ENCODE data around the gene SAMD11.
A peak's percentile ranks its signal among the peaks of the same experiment; 100 is the strongest.

The SAMD11 gene

DNA sequence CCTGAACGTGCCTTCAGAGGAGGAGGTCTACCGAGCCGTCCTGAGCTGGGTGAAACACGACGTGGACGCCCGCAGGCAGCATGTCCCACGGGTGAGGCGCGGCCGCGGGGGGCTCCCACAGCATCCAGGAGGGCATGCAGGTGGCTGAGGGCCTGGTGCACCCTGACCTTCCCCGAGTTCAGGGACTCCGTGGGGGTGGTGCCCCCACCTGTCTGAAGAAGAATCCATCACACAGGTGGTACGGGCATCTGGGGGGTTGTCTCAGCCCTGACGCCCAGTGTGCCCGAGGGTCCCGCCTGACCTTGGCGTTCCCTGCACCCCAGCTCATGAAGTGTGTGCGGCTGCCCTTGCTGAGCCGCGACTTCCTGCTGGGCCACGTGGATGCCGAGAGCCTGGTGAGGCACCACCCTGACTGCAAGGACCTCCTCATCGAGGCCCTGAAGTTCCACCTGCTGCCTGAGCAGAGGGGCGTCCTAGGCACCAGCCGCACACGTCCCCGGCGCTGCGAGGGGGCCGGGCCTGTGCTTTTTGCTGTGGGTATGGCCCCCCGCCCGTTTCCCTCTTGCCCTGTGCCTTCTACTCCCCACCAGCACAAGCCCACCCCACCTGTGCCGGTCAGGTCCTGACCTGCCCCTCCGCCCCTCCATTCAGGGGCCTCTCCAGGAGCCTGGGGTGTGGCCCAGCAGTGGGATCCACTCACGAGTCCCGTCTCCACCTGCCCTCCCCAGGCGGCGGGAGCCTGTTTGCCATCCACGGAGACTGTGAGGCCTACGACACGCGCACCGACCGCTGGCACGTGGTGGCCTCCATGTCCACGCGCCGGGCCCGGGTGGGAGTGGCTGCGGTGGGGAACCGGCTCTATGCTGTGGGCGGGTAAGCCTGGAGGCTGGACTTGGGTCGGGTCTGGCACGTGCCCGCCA lies 38.9 kb downstream of the SAMD11 start:
- TF ChIP-seq, protein P1, sequence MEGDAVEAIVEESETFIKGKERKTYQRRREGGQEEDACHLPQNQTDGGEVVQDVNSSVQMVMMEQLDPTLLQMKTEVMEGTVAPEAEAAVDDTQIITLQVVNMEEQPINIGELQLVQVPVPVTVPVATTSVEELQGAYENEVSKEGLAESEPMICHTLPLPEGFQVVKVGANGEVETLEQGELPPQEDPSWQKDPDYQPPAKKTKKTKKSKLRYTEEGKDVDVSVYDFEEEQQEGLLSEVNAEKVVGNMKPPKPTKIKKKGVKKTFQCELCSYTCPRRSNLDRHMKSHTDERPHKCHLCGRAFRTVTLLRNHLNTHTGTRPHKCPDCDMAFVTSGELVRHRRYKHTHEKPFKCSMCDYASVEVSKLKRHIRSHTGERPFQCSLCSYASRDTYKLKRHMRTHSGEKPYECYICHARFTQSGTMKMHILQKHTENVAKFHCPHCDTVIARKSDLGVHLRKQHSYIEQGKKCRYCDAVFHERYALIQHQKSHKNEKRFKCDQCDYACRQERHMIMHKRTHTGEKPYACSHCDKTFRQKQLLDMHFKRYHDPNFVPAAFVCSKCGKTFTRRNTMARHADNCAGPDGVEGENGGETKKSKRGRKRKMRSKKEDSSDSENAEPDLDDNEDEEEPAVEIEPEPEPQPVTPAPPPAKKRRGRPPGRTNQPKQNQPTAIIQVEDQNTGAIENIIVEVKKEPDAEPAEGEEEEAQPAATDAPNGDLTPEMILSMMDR (IDR thresholded peaks at IDR 0.05; ENCODE audit: low read depth, low read length): no peak
- H3K4me3 ChIP-seq (ENCODE audit: low read depth, low read length): no peak overlapping the region

DNA sequence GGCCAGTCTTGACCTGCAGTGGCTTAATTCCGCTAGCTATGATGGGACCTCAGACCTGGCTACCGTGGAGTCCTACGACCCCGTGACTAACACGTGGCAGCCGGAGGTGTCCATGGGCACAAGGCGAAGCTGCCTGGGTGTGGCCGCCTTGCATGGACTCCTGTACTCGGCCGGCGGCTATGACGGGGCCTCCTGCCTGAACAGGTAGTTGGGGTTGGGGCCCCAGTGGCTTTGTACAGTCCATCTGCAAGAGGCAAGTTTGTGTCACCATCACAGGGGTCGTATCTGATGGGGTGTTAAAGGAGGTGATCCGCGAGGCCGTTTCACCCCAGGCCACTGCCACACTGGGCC lies 39.6 kb downstream of the SAMD11 start:
- no peak overlapping the region for H3K4me3 ChIP-seq (ENCODE audit: low read depth, low read length)
- TF ChIP-seq, protein P1 (IDR thresholded peaks at IDR 0.05; ENCODE audit: low read depth, low read length): no peak

DNA sequence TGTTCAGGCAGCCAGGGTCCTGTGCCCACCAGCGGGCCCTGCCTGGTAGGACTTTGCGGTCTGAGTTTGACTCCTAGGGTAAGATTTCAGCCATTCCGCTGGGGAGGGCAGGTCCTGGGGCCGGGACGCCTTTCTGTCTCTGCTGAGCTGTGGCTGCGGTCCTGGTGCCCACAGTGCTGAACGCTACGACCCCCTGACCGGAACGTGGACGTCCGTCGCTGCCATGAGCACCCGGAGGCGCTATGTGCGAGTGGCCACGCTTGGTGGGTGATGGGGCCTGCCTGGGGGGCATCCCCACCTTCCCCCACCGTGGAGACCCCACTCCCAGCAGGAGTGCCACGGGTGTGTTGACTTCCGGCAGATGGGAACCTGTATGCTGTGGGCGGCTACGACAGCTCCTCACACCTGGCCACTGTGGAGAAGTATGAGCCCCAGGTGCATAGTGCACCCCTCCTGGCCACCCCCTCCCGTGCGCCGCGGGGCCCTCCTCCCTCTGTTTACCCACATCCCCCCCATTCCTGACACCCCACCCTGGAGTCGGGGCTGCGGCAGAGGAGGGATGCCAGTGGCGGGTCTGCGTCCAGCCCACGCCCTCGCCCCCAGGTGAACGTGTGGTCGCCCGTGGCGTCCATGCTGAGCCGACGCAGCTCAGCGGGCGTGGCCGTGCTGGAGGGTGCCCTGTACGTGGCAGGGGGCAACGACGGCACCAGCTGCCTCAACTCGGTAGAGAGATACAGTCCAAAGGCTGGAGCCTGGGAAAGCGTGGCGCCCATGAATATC lies 40.2 kb downstream of the SAMD11 start:
- no peak overlapping the region for H3K4me3 ChIP-seq (ENCODE audit: low read depth, low read length)
- TF ChIP-seq, protein P1 (IDR thresholded peaks at IDR 0.05; ENCODE audit: low read depth, low read length): no peak

DNA sequence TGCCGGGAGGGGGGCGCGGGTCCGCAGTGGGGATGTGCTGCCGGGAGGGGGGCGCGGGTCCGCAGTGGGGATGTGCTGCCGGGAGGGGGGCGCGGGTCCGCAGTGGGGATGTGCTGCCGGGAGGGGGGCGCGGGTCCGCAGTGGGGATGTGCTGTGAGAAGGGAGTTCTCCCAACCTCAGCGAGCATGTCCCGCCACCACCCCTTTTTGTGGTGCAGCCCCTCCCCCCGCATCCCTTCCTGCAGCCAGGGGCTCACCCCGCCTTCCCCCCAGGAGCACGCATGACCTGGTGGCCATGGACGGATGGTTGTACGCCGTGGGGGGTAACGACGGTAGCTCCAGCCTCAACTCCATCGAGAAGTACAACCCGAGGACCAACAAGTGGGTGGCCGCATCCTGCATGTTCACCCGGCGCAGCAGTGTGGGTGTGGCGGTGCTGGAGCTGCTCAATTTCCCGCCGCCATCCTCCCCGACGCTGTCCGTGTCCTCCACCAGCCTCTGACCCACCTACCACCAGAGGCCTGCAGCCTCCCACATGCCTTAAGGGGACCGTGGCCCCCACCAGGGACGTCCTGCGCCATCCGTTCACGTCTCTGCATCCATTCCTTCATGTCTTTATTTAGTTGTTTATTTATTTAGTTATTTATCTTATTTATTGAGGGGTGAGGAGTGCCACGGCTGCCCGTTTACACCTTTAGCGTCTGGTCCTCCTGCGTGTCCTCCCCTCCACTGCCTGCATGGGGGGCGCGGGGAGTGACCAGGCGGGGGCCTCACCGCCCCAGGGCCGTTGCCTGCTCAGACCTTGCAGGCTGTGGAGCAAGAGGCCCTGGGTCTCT lies 41.2 kb downstream of the SAMD11 start:
- no peak overlapping the region for H3K4me3 ChIP-seq (ENCODE audit: low read depth, low read length)
- TF ChIP-seq, protein P1 (IDR thresholded peaks at IDR 0.05; ENCODE audit: low read depth, low read length): no peak

DNA sequence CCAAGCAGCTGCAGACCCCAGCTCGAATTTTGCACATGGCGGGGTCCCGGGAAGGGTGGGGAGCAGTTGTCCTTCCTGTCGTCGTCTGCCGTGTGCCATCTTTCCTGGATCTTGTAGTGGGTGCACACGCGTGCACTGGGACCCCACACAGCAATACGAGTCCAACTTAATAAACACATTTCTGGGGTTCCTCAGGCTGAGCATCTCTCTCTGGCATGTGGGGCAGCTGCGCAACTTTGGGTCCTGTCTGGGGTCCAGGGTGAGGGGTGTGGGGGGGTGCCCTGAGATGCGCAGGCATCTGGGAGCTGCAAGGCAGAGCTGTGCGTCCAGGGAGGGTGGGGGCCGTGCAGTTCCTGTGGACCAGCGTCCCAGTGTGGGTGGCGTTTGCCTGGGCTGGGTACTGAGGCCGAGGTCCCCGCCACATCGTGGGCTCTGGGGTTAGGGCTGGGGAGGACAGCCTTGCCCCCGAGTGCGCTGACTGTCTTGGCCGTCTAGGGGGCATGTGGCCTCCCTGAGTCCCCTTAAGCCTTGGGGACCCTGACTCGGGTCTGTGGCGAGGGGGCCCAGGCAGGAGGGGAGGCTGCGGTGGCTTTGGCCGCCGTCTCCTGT lies 41.9 kb downstream of the SAMD11 start:
- peak overlapping the region; percentile 61 for H3K4me3 ChIP-seq (ENCODE audit: low read depth, low read length)
- TF ChIP-seq, protein P1 (IDR thresholded peaks at IDR 0.05; ENCODE audit: low read depth, low read length): no peak

DNA sequence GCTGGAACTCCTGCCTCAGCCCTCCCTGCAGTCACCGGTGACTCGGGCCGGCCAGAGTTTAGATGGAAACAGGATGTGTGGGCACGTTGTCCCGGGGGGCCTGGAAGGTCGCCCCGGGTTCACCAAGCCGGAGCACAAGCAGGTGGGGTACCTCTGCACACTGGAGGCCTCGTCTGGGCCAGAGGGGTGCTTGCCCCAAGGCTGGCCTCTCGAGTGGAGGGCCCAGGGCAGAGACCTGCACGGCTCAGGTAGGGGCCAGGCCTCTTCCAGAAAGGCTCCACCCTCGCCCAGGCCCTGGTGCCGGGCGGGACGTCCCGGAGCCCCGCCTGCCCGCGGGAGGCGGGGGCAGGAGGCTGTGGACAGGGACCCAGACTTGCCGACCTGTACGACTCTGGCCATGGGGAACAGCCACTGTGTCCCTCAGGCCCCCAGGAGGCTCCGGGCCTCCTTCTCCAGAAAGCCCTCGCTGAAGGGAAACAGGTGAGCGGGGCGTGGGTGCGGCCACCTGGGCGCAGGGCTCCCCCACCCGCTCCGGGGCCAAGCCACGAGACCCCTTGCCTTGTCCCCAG lies 42.5 kb downstream of the SAMD11 start, which contains the start of gene PLEKHN1:
TSS of gene PLEKHN1 (plus strand) at position 348 of the 569 bp plus-strand sequence. CDS start at position 398, 50 bp downstream.
- peak within 1 kb of the TSS; percentile 61 for H3K4me3 ChIP-seq (ENCODE audit: low read depth, low read length)
- TF ChIP-seq, protein P1 (IDR thresholded peaks at IDR 0.05; ENCODE audit: low read depth, low read length): no peak
